HG03196 (cell line): ENCODE measurements around the gene MAPKAP1.
A peak's percentile ranks its signal among the peaks of the same experiment; 100 is the strongest.
"Not testable (repeated sequence)": the region's sequence is repeated elsewhere in the genome, so short reads cannot be mapped to it uniquely, and the experiment has no call there.

Experiments
- ATAC-seq: cut with Tn5 transposase; IDR thresholded peaks from one replicate; pipeline ENCODE4 v1.9.1; 2021; ENCODE audit not compliant: unreplicated experiment

The MAPKAP1 gene

DNA sequence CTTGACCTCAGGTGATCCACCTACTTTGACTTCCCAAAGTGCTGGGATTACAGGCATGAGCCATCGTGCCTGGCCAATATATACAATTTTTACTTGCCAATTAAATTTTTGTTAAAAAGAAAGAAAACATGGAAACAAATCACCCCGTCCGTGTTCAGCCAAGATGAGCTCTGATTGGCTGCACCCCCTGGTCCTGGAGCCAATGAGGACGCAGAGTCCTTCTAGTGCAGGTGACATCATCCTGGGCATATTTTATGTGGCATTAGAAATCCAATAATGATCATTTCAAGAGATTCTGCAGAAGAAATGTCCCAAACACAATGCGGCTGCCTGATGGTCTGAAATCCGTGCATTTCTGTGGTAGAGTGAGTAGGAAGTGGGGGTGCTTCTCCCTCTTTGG lies 285.8 kb downstream of the MAPKAP1 start:
- no peak for ATAC-seq

DNA sequence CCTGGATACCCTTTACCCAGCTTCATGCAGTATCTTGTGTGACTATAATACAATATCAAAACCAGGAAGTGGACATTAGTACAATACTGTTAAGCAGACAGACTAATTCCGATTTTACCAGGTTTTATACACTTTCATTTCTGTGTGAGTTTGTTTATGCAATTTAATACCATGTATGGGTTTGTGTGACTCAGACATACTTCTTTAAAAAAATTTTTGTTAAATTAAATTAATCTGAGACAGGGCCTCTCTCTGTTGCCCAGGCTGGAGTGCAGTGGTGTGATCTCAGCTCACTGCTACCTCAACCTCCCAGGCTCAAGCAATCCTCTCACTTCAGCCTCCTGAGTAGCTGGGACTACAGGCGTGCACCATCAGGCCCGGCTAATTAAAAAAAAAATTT lies 288.6 kb downstream of the MAPKAP1 start:
- ATAC-seq, result no peak

- ATAC-seq, result no peak
These were observed 290.5 kb downstream of the MAPKAP1 start for GRCh38 chr9:125416517-125416916.

- ATAC-seq, result no peak
These were observed 291.2 kb downstream of the MAPKAP1 start for GRCh38 chr9:125415583-125416460.

DNA sequence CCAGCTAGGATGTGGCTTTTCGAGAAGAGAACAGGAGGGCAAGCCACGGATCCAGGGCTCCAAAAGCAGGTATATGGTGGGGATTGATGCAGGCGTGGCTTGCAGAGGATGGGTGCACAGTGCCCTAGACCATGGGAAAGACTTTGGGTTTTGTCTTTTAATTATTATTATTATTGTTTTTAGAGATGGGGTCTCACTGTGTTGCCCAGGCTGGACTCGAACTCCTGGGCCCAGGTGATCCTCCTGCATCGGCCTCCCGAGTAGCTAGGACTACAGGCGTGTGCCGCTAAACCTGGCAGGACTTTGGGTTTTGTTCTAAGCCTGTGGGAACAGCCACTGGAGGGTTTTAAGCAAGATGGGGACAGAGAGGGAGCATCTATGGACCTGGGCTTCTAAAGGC lies 293.4 kb downstream of the MAPKAP1 start:
- ATAC-seq, result no peak

DNA sequence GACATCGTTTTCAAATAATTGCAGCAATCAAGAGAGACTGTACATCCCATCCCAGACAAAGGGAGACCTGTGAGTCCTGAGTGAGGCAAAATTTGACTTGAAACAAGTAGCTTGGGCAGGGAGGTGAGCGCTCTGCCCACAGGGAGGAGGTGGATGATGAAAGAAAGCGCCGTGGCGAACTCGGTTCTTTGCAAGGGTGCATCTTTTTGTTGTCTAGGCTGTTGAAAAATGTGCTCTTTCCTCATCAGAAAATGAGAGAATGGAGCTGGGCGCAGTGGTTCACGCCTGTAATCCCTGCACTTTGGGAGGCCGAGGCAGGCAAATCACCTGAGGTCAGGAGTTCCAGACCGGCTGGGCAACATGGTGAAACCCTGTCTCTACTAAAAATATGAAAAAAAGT lies 294.8 kb downstream of the MAPKAP1 start:
- ATAC-seq, result no peak

GRCh38 chr9:125411171-125411756 lies 295.7 kb downstream of the MAPKAP1 start:
- ATAC-seq, result no peak

DNA sequence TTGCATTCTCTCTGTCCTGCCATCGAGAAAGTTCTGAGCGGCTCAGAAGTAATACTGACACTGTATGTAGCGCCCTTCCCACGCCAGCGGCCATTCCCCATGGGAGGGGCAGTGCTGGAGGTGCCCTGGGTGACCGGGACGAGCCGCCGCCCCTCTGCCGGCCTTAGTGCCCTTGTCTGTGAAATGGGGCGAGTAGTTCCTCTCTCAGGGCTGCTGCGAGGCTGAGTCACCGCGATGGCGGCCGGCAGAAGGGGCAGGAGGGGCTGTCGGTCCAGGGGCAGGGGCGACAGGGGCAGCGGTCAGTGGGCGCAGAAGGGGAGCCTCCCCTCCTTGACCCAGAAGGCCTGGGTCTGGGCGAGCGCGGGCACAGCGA lies 296.5 kb downstream of the MAPKAP1 start:
- no peak for ATAC-seq

GRCh38 chr9:125409637-125410521 lies 297.1 kb downstream of the MAPKAP1 start:
- ATAC-seq, result no peak

- no peak for ATAC-seq
These were observed 297.8 kb downstream of the MAPKAP1 start for GRCh38 chr9:125409217-125409636.

- ATAC-seq, result peak; percentile 42
These were observed 298.8 kb downstream of the MAPKAP1 start for GRCh38 chr9:125407974-125408900.

- ATAC-seq, result no peak
These were observed 299.5 kb downstream of the MAPKAP1 start for GRCh38 chr9:125407432-125407973.

DNA sequence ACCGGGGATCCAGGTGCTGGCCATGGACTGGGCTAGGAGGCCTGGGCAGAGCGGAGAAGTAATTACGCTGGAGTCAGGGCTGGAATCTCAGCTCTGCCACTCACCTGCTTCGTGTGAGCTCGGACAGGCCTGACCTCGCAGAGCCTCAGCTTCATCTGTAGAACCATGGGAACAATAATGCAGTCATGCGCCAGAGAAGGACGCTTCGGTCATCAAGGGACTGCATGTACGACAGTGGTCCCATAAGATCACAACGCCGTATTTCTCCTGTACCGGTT lies 300.3 kb downstream of the MAPKAP1 start:
- ATAC-seq, result no peak

DNA sequence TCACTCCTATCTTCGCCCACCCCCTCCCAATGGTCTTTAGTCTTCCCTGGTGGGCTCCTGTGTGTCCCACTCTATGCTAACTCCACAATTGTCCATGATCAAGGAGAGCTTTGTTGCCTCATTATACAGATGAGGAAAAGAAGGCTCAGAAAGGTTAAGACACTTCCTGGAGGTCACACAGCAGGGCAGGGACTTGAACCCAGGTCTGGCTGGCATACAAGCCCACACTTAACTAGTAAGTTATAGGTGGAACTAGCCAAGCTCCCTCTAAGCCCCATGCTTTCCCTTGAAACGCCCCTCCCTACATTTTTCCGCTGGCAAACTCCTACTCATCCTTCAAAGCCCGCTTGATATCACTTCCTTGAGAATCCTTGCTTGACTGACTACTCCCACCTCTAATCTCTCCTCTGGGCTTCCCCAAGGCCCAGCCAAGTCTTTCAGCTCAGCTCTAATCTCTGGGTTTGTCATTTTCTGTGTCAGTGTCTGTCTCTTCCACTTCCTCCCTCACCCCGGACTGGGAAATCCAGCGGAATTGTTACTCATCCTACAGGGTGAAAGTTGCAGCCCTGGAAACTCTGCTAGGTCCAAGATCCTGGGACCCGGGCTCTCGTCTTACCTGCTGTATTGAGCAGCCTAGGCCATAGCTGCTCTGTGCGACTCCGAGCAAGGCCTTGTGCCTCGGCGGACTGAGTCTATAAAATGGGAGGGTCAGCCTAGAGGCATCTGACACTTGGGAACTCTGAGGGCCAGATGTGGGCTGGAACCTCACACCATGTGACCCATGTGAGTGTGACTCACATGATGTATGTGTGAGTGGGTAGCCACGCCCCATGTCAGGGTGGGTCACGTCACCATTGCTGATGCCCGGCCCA lies 300.8 kb downstream of the MAPKAP1 start:
- no peak for ATAC-seq

DNA sequence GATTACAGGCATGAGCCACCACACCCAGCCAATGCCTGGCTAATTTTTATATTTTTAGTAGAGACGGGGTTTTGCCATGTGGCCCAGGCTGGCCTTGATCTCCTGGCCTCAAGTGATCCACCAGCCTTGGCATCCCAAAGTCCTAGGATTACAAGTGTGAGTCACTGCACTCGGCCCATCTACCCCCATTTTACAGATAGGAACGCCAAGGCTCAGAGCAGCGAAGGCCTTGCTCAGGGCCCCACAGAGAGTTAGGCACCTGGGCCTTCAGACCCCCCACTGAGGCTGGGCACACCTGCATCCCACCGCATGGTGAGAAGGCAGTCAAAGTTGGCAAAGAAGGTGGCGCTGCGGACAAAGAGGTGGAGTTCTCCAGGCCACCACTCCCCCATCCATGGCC lies 302.3 kb downstream of the MAPKAP1 start:
- no peak for ATAC-seq

GRCh38 chr9:125400725-125401716 lies 306.0 kb downstream of the MAPKAP1 start:
- no peak for ATAC-seq

DNA sequence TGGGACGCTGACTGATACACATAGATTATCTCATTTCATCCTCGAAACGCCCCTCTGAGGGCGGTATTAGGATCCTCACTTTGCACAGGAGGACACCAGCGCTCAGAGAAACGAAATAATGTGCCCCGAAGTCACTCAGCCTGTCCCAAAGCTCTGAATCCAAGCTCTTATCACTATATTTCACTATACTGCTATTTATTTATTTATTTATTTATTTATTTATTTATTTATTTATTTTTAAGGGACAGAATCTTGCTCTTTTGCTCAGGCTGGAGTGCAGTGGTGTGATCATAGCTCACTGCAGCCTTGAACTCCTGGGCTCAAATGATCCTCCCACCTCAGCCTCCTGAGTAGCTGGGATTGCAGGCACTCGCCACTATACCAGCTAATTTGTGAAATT lies 306.8 kb downstream of the MAPKAP1 start:
- ATAC-seq, result not testable (repeated sequence)

GRCh38 chr9:125399666-125400065 lies 307.3 kb downstream of the MAPKAP1 start:
- ATAC-seq, result no peak
